Hindlimb muscle (tissue), 1 donor: Measurements from ENCODE around the gene PNLDC1. TPM values are rescaled to one million over a fixed set of nuclear protein-coding genes. Genes with fewer than 3 reads are reported as not detected.

Experiments used
- DNase-seq: peaks from one replicate; pipeline ENCODE4 v3.0.0-alpha.2; 2013
- polyA plus RNA-seq: library from polyadenylated mRNA; unstranded; fragments of 120-200 nt; gene quantifications from one replicate; pipeline ENCODE4 v1.2.1, GENCODE V29; 2013; ENCODE audit not compliant: insufficient read length

Gene PNLDC1
- polyA plus RNA-seq, 1 donor, result 0.39 TPM

DNA sequence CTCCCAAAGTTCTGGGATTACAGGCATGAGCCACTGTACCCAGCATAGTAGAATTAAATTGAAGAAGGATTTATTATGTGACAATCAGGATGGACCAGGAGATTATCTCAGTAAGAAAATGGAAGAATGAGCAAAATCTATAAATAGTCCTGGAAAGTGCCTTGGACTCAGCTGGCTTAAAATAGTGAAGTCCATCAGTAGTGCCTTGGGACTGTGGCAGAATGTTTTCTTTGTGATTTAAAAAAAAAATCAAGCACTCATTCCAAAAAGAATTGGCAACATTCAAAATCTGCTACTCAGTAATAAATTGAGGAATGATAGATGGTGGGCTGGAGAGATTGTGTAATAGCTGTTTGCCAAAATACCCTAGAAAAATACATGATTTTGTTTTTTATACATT lies 53.7 kb downstream of the PNLDC1 start:
- DNase-seq, result no peak

DNA sequence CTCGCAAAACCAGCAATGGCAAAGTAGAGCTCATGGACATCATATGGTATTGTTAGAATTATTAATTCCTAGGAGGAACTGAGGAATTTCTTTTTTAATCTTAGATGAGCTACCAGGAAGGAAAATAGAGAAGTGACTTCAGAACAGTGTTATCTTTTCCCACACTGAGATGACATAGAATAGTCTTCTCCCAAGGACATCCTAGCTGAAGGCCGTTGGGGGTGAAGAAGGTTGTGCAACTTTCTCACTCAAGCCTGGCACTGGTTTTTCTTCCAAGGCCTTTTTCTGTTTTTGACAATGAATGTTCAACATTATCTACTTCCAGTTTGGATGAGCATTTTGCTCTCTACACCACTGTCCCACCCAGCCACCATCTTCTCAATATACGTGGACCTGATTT lies 54.9 kb downstream of the PNLDC1 start:
- no peak for DNase-seq

DNA sequence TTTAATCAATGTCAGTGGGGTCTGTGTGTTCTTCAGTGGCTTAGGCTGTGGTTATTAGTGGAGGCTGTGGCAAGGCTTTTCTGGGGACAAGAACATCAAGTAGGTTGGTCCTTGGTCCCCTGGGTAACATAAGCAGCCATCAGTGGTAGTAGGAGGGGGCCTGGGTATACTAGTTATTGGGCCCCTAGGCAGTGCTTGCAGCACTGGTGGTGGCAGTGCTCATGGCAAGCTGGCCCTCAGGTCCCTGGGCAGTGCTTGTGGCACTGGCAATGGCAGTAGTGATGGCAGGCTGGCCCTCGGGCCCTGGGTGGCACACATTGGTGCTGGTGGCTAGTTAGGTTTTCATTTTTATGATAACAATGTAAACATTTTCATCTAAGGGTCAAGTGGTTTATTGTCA lies 58.2 kb downstream of the PNLDC1 start:
- no peak for DNase-seq

DNA sequence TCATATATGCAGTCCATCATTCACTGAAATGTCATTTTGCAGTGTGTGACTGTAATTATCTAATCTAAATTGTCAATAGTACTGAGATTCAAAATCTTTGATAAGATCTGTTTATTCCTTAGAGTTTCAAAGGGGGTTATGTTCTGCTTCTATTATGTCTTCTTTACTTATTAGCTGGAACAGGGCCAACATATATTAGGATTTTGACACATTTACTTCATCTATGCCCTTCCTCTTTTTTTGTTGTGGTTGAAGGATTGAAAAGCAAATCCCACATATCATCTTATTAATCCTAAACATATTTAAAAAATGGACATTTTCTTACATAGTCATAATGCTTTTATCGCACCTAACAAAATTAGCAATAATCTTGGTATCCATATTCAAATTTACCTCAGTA lies 60.4 kb downstream of the PNLDC1 start:
- DNase-seq, result no peak

DNA sequence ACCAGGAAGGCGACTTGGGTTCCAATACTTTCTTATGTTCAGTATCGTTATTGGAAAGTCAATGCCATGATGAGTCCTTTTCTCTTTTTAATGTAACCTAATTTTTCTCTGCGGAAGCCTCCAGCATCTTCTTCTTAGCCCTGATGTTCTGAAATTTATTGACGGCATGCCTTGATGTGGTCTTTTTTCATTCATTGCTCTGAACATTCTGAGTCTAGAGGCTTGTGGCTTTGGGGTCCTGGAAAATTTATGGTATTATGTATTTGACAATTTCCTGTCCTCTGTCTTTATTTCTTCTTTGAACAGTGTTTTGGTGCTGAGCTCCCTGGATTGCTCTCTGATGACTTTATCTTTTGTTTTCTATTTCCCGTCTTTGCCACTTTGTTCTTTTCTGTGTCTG lies 62.0 kb downstream of the PNLDC1 start:
- DNase-seq, result no peak

DNA sequence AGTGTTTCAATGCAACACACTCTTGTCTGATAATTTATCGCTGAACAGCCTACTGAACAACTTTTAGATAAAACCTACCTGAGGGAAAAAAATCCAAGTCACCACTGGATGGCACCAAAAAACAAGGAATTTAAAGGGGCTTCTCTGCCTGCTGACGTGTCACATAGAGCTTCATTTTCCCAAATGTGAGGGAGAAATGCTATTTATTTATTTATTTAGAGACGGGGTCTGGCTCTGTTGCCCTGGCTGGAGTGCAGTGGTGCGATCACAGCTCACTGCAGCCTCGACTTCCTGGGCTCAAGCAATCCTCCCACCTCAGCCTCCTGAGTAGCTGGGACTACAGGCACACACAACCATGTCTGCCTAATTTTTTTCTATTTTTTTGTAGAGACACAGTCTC lies 63.3 kb downstream of the PNLDC1 start:
- DNase-seq, result peak; percentile 68

DNA sequence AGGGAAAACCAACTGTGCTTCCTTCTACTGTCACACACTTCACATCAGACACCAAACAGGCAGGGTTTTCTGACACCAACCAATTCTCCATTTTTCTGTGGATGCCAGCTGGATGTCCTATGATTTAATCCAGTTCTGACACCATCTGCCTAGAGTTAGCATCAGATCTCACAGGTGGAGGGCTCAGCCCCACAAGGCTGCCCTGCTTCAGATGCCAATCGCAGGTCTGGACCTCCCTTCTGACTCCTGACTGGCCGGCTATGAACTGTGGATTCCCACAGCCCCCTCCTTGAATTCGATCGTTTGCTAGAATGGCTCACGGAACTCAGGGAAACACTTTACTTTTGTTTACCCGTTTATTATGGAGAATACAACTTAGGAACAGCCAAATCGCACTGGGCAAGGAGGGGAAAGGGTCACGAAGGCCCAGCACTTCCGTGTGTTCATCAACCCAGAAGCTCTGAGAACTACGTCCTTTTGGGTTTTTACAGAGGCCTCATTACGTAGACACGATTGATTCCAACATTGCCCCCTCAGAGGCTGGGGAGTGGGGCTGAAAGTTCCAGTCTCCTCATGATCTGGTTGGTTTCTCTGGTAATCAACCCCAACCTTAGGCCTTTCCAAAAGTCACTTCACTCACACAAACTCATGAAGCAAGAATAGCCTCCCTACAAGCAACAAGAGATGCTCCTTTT lies 65.3 kb downstream of the PNLDC1 start:
- no peak for DNase-seq

DNA sequence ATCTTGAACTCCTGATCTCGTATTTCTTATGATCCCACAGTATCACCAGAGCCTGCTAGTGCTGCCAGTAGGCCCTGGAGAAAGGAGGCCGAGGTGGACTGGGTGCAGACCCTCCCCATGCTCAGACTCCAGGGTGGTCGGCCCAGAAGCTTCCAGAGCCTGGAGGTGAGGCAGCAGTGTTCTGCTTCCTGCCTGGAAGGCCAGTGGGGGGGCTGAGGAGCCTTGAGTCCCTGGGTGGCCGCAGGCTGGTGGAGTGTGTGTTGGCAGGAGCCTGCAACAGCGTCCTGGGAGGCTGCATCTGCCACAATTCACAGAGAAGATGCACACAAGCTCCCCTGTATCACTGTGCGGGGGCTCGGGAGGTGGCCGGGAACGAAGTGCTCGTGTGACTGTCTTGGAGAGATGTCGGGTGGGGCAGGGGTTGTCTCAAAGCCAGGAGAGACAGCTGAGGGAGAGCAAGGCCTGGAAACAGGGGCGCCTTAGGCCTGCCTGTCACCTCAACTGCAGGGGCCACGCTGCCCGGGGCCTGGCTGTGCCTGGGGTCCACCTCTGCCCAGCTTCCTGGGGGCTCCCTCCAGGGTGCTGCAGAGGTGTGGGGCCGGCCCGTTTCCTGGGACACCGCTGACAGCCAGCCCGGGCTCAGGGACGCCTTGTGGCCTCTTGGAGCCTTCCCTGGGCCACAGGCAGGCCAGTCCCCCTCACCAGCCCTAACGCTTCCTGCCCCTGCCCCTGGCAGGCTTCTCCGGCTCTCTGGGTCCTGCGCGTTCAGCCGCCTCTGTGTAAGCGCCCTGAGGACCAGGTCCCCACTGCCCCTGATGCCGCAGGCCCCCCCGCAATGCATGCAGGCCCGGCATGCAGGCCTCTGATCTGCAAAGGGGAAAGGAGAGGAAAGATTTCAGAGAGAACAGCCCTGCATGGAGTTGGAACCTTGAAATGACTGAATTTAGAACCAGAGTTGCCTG lies 66.5 kb downstream of the PNLDC1 start:
- DNase-seq, result no peak

Other genes with a start within 250 kb of the PNLDC1 start
- 95.9 TPM for gene SOD2, start 107.0 kb upstream of the PNLDC1 start, polyA plus RNA-seq
- 67.6 TPM for gene WTAP, start 72.8 kb upstream of the PNLDC1 start, polyA plus RNA-seq
- gene ACAT2, start 38.2 kb upstream of the PNLDC1 start, polyA plus RNA-seq, result 15.1 TPM
- gene TCP1, start 10.7 kb upstream of the PNLDC1 start, polyA plus RNA-seq, result 197 TPM
- 69.6 TPM for gene MRPL18, start 9.8 kb upstream of the PNLDC1 start, polyA plus RNA-seq
- 0.25 TPM for gene MAS1, start 90.7 kb downstream of the PNLDC1 start, polyA plus RNA-seq
- 146 TPM for gene IGF2R, start 168.8 kb downstream of the PNLDC1 start, polyA plus RNA-seq